IPS-18c (cell line): Measurements from ENCODE around the gene TMEM165.
"Not testable (repeated sequence)": the region's sequence is repeated elsewhere in the genome, so short reads cannot be mapped to it uniquely, and the experiment has no call there.

Experiments used
- H3K4me3 ChIP-seq: 2 replicates; pipeline ENCODE4 v1.7.0; 2013; ENCODE audit warnings: low read depth, mild to moderate bottlenecking, low read length, moderate library complexity; ENCODE audit not compliant: insufficient read depth
- H3K9me3 ChIP-seq: one replicate; pipeline ENCODE4 v1.6.1; 2013; ENCODE audit warnings: mild to moderate bottlenecking, low read length, moderate library complexity; ENCODE audit not compliant: control insufficient read depth, insufficient read depth

The TMEM165 gene, protein sequence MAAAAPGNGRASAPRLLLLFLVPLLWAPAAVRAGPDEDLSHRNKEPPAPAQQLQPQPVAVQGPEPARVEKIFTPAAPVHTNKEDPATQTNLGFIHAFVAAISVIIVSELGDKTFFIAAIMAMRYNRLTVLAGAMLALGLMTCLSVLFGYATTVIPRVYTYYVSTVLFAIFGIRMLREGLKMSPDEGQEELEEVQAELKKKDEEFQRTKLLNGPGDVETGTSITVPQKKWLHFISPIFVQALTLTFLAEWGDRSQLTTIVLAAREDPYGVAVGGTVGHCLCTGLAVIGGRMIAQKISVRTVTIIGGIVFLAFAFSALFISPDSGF

GRCh38 chr4:55395529-55396307 is at the start of gene TMEM165:
Gene TMEM165, plus strand, starts transcription at chr4:55395957. Its CDS starts 233 bp downstream, at chr4:55396190.
- peak within 1 kb of the TSS; percentile 50 for H3K4me3 ChIP-seq
- no peaks in the 10 kb centered on the region for H3K9me3 ChIP-seq

DNA sequence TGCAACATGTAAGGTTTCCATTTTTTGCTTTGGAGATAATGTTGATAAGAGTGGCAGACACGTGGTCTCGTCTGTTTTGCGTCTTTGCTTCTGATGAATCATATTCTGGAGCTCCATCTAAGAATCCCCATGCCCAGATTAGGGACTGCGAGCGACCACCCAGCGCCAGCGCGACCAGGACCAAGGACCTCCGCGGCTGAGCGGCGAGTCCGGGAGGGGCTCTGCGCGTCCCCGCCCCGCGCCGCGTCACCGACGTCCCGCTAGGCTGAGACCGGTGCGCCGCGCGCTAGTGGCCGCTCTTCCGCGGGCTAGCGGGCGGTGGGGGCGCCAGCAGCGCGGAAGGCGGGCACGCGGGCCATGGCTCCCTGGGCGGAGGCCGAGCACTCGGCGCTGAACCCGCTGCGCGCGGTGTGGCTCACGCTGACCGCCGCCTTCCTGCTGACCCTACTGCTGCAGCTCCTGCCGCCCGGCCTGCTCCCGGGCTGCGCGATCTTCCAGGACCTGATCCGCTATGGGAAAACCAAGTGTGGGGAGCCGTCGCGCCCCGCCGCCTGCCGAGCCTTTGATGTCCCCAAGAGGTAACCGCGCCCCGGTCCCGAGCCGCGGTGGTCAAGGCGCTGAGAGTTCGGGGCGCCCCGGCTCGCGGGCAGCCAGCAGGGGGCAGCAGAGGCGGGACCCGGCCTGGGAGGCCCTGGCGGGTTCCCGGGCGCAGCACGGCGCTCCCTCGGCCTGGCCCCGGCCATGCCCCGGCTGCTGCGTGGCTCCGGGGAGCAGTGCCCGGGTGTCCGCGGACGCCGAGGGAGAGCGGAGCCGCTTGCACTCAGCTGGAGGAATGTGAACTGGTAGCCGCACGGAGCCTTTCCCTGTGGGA is 49.5 kb upstream of the TMEM165 start, which contains the start of gene SRD5A3:
Gene SRD5A3, plus strand, starts transcription at position 263 of the 871 bp plus-strand sequence. Its CDS starts 95 bp downstream, at position 358.
- Histone ChIP-seq H3K9me3 (no peaks in the 10 kb centered on the region), H3K4me3 (peak within 1 kb of the TSS; percentile 73)

GRCh38 chr4:55346851-55347255 is 48.9 kb upstream of the TMEM165 start:
- Histone ChIP-seq H3K9me3 (no peaks in the 10 kb centered on the region), H3K4me3 (peak overlapping the region; percentile 73)

GRCh38 chr4:55347610-55348228 is 48.0 kb upstream of the TMEM165 start:
- H3K4me3 ChIP-seq = peak overlapping the region; percentile 73; the same call in 1 of the 2 replicates
- no peaks in the 10 kb centered on the region for H3K9me3 ChIP-seq

GRCh38 chr4:55348466-55348865 is 47.3 kb upstream of the TMEM165 start:
- no peaks in the 10 kb centered on the region for H3K9me3 ChIP-seq
- no peak overlapping the region for H3K4me3 ChIP-seq

DNA sequence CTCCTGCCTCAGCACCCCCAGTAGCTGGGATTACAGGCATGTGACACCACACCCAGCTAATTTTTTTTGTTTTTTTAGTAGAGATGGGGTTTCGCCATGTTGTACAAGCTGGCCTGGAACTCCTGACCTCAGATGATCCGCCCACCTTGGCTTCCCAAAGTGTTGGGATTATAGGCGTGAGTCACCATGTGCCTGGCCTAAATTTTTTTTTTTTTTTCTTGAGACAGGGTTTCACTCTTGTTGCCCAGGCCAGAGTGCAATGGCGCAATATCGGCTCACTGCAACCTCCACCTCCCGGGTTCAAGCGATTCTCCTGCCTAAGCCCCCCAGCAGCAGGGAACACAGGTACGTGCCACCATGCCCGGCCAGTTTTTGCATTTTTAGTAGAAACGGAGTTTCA is 44.9 kb upstream of the TMEM165 start:
- H3K4me3 ChIP-seq, H3K9me3 ChIP-seq: not testable (repeated sequence)

GRCh38 chr4:55351824-55352223 is 43.9 kb upstream of the TMEM165 start:
- Histone ChIP-seq H3K9me3 (no peaks in the 10 kb centered on the region), H3K4me3 (no peak overlapping the region)

GRCh38 chr4:55352726-55353125 is 43.0 kb upstream of the TMEM165 start:
- no peak overlapping the region for H3K4me3 ChIP-seq
- no peaks in the 10 kb centered on the region for H3K9me3 ChIP-seq

DNA sequence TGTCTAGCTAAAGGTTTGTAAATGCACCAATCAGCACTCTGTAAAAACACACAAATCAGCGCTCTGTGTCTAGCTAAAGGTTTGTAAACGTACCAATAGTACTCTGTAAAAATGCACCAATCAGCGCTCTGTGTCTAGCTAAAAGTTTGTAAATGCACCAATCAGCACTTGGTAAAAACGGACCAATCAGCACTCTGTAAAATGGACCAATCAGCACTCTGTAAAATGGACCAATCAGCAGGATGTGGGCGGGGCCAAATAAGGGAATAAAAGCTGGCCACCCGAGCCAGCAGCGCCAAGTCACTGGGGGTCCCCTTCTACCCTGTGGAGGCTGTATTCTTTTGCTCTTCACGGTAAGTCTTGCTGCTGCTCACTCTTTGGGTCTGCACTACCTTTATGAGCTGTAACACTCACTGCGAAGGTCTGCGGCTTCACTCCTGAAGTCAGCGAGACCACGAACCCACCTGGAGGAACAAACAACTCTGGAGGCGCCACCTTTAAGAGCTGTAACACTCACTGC is 42.5 kb upstream of the TMEM165 start:
- not testable (repeated sequence) for H3K4me3 ChIP-seq, H3K9me3 ChIP-seq

- no peaks in the 10 kb centered on the region for H3K9me3 ChIP-seq
- no peak overlapping the region for H3K4me3 ChIP-seq
These were observed 41.1 kb upstream of the TMEM165 start for GRCh38 chr4:55354648-55355047.

DNA sequence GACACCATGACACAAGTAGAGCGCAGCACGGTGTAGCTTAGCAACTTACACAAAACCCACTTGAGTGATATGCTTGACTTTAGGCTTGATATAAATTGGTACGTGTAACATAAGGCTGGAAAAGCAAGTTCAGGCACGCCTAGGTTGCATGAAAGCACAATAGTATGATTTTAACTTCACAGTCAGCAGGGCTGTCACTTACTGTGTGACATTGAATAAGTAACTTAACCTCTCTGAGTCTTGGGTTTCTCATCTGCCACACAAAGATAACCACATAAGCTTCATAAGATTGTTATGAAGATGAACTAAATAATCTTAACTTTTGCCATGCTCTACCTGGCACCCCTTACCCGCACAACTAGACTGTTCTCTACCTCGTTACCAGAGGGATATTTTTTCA is 40.2 kb upstream of the TMEM165 start:
- Histone ChIP-seq H3K4me3 (no peak overlapping the region), H3K9me3 (no peaks in the 10 kb centered on the region)

GRCh38 chr4:55356991-55357461 is 38.7 kb upstream of the TMEM165 start:
- no peaks in the 10 kb centered on the region for H3K9me3 ChIP-seq

DNA sequence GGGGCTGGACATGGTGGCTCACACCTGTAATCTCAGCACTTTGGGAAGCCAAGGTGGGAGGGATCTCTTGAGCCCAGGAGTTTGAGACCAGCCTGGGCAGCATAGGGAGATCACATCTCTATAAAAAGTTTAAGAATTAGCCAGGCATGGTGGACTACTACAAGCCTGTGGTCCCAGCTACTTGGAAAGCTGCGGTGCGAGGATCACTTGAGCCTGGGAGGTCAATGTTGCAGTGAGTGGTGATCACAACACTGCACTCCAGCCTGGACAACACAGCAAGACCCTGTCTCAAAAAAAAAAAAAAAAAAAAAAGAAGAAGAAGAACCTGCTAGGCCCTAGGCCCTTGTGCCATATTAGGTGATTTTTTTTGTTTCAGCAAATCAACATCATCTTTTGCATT is 37.5 kb upstream of the TMEM165 start:
- no peak overlapping the region for H3K4me3 ChIP-seq
- H3K9me3 ChIP-seq = no peaks in the 10 kb centered on the region

More at GRCh38 chr4:55356991-55357461, 38.7 kb upstream of the TMEM165 start:
- no peak overlapping the region for H3K4me3 ChIP-seq

GRCh38 chr4:55358668-55359067 is 37.1 kb upstream of the TMEM165 start:
- H3K4me3 ChIP-seq = no peak overlapping the region
- H3K9me3 ChIP-seq = no peaks in the 10 kb centered on the region

- Histone ChIP-seq H3K4me3 (no peak overlapping the region), H3K9me3 (no peaks in the 10 kb centered on the region)
These were observed 36.3 kb upstream of the TMEM165 start for GRCh38 chr4:55359397-55359916.

DNA sequence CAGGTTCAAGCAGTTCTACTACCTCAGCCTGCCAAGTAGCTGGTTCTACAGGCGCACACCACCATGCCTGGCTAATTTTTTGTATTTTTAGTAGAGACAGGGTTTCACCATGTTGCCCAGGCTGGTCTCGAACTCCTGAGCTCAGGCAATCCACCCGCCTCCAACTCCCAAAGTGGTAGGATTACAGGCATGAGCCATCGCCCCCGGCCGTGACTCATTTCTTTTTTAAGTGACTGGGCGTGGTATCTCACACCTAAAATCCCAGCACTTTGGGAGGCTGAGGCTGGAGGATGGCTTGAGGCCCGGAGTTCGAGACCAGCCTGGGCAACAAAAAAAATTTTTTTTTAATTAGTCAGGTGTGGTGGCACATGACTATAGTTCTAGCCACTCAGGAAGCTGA is 32.8 kb upstream of the TMEM165 start:
- H3K9me3 ChIP-seq, H3K4me3 ChIP-seq: not testable (repeated sequence)
